Activated B cell treated with CpG ODN at 0.5 μM for 24 hours (primary cell): ENCODE results near the gene SORBS1. TPM values are rescaled to one million over a fixed set of nuclear protein-coding genes. Genes with fewer than 3 reads are reported as not detected.

Source experiments
- ATAC-seq: fragments of 200-7000 bp; cut with Tn5 transposase; one replicate; pipeline ENCODE4 v1.10.0; 2021; ENCODE audit warnings: low read depth, mild to moderate bottlenecking, moderate library complexity
- CTCF ChIA-PET: fragments of 350-600 bp; sonication (Branson Sonifier 250); formaldehyde crosslinking; loops from one replicate; lab custom pipeline; 2021; ENCODE audit warnings: antibody characterized with exemption; lab: Charles Lee
- POLR2A ChIA-PET: fragments of 350-600 bp; sonication (Branson Sonifier 250); formaldehyde crosslinking; loops from one replicate; lab custom pipeline; 2021; ENCODE audit warnings: antibody characterized with exemption; lab: Charles Lee
- DNase-seq: peaks from one replicate; pipeline ENCODE4 v3.0.0; 2022
- H3K27ac Mint-ChIP-seq: one replicate; pipeline ENCODE4 v1.8.0; 2020; ENCODE audit warnings: mixed read lengths
- H3K27me3 Mint-ChIP-seq: one replicate; pipeline ENCODE4 v1.8.0; 2021; ENCODE audit warnings: mixed read lengths
- H3K36me3 Mint-ChIP-seq: one replicate; pipeline ENCODE4 v1.8.0; 2021; ENCODE audit warnings: low read depth, mixed read lengths
- H3K4me1 Mint-ChIP-seq: one replicate; pipeline ENCODE4 v1.8.0; 2021; ENCODE audit warnings: mixed read lengths
- H3K4me3 Mint-ChIP-seq: one replicate; pipeline ENCODE4 v1.8.0; 2020; ENCODE audit warnings: mild to moderate bottlenecking, mixed read lengths
- H3K9me3 Mint-ChIP-seq: one replicate; pipeline ENCODE4 v1.8.0; 2020; ENCODE audit warnings: mixed read lengths
- intact Hi-C: fragments of 100-400 bp; cut with micrococcal nuclease; formaldehyde crosslinking; loops from one replicate; pipeline ENCODE4 v1.15.1; 2024
- total RNA-seq: library from RNA; stranded (reverse); gene quantifications from 2 replicates; pipeline ENCODE4 v1.2.3, GENCODE V29; 2022
- TF ChIP-seq, protein P1 (sequence below): fragments of 200-600 bp; IDR thresholded peaks from one replicate; pipeline ENCODE4 v1.8.0; 2022; ENCODE audit warnings: antibody characterized with exemption, mild to moderate bottlenecking

SORBS1 gene
- total RNA-seq, 1 donor from 2014 or later, result 0.42 TPM

DNA sequence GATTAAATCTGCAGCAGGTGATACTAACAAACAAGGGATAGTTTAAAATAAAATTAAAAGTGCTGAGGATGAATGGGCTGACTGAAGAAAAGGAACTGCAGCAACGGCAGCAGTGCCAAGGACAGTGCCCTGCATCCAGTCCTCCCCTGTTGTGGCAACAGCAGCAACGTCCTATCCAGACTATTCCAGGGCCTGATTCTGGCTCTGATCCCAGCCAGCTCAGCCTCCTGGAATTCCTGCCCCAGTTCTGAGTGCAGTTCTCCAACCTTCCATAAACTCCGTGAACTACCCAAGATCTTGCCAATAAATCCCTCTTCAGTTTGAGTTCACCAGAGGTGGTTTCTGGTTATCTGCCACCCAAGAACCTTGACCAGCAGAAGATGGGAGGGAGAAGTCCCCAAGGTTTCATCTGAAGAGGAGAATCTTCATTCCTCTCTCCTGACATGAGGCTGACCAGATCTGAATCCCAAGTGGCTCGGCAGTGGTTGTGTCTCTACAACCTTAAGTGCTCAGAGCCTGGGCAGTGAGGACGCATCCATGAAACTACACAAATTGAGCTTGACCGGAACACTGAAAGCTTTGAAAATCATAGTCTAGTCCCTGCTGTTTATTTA, 115.8 kb downstream of the SORBS1 start:
- intact Hi-C loops, result no loop called here
- no peaks in the 10 kb centered on the region for H3K36me3 Mint-ChIP-seq

DNA sequence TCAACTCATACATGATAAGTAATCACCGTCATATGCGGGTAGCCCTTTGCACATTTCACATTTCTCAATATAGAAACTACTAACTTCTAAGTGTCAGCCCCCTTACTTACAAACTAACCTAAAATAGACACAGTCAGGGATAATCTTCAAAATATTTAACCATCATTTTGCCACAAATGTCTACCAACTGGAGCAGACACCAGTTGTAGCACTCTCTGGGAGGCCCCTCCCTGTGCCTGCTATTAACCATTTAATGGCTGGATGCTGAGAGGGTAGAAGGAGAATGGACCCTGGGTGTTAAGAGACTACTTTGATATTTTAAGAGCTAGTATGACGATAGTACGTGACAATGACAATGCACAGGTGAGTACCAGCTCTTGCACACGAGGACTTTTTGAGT, 116.4 kb downstream of the SORBS1 start:
- Mint-ChIP-seq H3K4me1 (no peaks in the 10 kb centered on the region), H3K36me3 (no peaks in the 10 kb centered on the region), H3K9me3 (no peaks in the 10 kb centered on the region), H3K4me3 (no peak overlapping the region), H3K27me3 (peaks cover 12% of the 10 kb centered on the region), H3K27ac (no peak overlapping the region)
- TF ChIP-seq, protein P1, sequence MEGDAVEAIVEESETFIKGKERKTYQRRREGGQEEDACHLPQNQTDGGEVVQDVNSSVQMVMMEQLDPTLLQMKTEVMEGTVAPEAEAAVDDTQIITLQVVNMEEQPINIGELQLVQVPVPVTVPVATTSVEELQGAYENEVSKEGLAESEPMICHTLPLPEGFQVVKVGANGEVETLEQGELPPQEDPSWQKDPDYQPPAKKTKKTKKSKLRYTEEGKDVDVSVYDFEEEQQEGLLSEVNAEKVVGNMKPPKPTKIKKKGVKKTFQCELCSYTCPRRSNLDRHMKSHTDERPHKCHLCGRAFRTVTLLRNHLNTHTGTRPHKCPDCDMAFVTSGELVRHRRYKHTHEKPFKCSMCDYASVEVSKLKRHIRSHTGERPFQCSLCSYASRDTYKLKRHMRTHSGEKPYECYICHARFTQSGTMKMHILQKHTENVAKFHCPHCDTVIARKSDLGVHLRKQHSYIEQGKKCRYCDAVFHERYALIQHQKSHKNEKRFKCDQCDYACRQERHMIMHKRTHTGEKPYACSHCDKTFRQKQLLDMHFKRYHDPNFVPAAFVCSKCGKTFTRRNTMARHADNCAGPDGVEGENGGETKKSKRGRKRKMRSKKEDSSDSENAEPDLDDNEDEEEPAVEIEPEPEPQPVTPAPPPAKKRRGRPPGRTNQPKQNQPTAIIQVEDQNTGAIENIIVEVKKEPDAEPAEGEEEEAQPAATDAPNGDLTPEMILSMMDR, result no peak
- no peak for DNase-seq
- intact Hi-C loops, result no loop called here
- ATAC-seq, result no peak
- ChIA-PET POLR2A (no interaction called here), CTCF (interaction anchor here (0.8 to 2.6 kb wide), 5 partner anchors 11 to 311 kb away, joined by 3 to 10 read pairs (median 4); no protein-coding TSS in a partner anchor)

More for the DNA sequence above, 115.8 kb downstream of the SORBS1 start:
- peaks cover 10% of the 10 kb centered on the region for H3K27me3 Mint-ChIP-seq
- H3K27ac Mint-ChIP-seq, result no peak overlapping the region
- TF ChIP-seq, protein P1, result no peak
- ChIA-PET POLR2A (no interaction called here), CTCF (interaction anchor here (1.3 to 2.6 kb wide), 3 partner anchors 10 to 312 kb away, joined by 4 to 10 read pairs (median 10); no protein-coding TSS in a partner anchor)
- ATAC-seq (no peak), DNase-seq (no peak)
- no peaks in the 10 kb centered on the region for H3K4me1 Mint-ChIP-seq
- H3K4me3 Mint-ChIP-seq, result no peak overlapping the region
- no peaks in the 10 kb centered on the region for H3K9me3 Mint-ChIP-seq

DNA sequence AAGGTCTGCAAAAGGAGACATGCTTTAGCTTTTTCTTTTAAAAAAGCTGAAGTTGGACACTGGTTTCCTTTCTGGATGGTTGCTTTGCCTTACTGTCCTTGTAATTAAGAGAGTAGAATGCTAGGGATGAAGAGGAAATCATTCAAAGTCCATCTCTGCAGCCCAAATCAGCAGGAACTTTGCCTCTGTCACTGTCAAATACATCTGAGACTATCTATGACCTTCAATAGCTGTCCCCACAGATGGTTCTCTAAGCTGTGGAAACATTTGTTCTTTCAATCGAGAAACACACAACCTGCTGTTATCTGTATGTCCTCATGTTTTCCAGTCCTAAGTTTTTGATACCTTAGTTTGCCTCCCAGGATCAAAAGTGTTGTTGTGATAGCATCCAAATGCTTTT, 117.5 kb downstream of the SORBS1 start:
- intact Hi-C loops, result no loop called here
- Mint-ChIP-seq H3K4me3 (no peak overlapping the region), H3K36me3 (no peaks in the 10 kb centered on the region), H3K4me1 (no peaks in the 10 kb centered on the region), H3K9me3 (no peaks in the 10 kb centered on the region), H3K27me3 (peaks cover 12% of the 10 kb centered on the region), H3K27ac (no peak overlapping the region)
- CTCF ChIA-PET, result interaction anchor here (1.6 kb wide), 1 partner anchor 13 kb away, joined by 6 read pairs; no protein-coding TSS in a partner anchor
- TF ChIP-seq, protein P1, result no peak
- DNase-seq (no peak), ATAC-seq (no peak)
- POLR2A ChIA-PET, result no interaction called here

DNA sequence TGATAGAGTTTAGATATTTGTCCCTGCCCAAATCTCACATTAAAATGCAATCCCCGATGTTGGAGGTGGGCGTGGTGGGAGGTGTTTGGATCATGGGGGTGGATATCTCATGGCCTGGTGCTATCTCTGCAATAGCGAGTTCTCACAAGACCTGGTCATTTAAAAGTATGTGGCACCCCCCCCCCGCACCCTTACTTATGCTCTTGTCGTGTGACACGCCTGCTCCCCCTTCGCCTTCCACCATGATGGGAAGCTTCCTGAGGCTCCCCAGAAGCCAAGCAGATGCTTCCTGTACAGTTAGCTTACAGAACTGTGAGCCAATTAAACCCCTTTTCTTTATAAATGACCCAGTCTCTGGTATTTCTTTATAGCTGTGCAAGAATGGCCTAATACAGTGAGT, 118.8 kb downstream of the SORBS1 start:
- Mint-ChIP-seq H3K4me3 (no peak overlapping the region), H3K4me1 (no peaks in the 10 kb centered on the region), H3K27ac (no peak overlapping the region), H3K27me3 (peaks cover 12% of the 10 kb centered on the region), H3K9me3 (no peaks in the 10 kb centered on the region), H3K36me3 (no peaks in the 10 kb centered on the region)
- POLR2A ChIA-PET, result no interaction called here
- intact Hi-C loops, result no loop called here
- TF ChIP-seq, protein P1, result no peak
- ATAC-seq (no peak), DNase-seq (no peak)
- CTCF ChIA-PET, result interaction anchor here (1.1 kb wide), 1 partner anchor 12 kb away, joined by 4 read pairs; no protein-coding TSS in a partner anchor

DNA sequence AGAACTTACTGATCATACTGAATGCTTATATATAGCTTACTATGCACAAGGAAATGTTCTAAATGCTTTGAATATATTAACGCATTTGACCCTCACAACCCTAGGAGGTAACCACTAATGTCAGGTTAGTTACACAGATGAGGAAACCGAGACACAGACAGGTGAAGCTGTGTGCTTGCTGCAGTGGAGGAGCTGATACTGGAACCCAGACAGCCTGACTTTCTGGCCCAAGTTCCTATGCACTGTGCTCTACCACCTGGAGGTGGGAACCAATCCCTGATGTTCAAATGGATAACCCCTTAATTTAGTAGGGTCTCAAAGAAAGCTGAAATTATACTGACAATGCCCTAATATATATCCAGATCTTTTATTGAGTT, 119.6 kb downstream of the SORBS1 start:
- TF ChIP-seq, protein P1, result no peak
- Mint-ChIP-seq H3K9me3 (no peaks in the 10 kb centered on the region), H3K27me3 (peaks cover 12% of the 10 kb centered on the region), H3K4me1 (no peaks in the 10 kb centered on the region), H3K4me3 (no peak overlapping the region), H3K36me3 (no peaks in the 10 kb centered on the region), H3K27ac (no peak overlapping the region)
- intact Hi-C loops, result no loop called here
- DNase-seq (no peak), ATAC-seq (no peak)
- CTCF ChIA-PET, result interaction anchor here (1.6 kb wide), 1 partner anchor 11 kb away, joined by 7 read pairs; no protein-coding TSS in a partner anchor
- POLR2A ChIA-PET, result no interaction called here
